Measurements from ENCODE around the gene ATP4B. TPM values are rescaled to one million over a fixed set of nuclear protein-coding genes. Genes with fewer than 3 reads are reported as not detected.

Gene ATP4B
- total RNA-seq, 4 donors from 2014 or later = not detected

DNA sequence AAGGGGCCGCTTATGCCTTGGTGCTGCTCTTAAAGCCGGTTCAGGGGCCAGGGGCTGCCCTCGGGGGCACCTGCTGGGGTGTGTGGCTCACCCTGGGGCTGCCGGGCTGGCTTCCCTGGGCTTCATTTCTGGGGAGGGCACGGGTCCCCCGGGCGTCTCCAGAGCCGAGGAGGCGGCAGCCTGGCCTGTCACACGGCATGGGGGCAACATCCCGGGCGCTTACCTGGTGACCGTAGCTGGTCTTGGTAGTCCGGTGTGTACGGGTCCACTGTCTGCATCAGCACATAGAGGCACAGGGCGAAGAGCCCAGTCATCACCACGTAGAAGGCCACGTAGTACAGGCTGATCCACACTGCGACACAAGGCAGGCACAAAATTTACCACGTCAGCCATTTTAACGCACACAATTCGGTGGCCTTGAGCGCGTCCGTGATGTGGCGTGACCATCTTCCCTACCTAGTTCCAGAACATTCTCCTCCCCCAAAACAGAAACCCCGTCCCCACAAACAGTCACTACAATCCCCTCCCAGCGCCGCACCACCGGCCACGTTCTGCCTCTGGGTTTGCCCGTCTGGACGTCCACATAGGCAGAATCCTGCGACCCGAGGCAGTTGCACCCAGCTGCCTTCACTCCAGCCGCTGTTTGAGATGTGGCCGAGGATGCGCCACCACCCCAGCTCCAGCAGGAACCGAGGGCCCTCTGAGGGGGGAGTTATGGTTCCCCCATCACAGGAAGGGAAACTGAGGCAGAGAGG is 3.2 kb downstream of the ATP4B start:
- Histone ChIP-seq H3K4me3 (no peak overlapping the region), H3K27me3 (no peaks in the 10 kb centered on the region), H3K9me3 (no peaks in the 10 kb centered on the region), H3K27ac (no peak overlapping the region), H3K4me1 (no peaks in the 10 kb centered on the region), H3K36me3 (no peaks in the 10 kb centered on the region)
- peak in 2 of 3 donors; percentile 35 to 37 for DNase-seq
- TF ChIP-seq, protein P1, sequence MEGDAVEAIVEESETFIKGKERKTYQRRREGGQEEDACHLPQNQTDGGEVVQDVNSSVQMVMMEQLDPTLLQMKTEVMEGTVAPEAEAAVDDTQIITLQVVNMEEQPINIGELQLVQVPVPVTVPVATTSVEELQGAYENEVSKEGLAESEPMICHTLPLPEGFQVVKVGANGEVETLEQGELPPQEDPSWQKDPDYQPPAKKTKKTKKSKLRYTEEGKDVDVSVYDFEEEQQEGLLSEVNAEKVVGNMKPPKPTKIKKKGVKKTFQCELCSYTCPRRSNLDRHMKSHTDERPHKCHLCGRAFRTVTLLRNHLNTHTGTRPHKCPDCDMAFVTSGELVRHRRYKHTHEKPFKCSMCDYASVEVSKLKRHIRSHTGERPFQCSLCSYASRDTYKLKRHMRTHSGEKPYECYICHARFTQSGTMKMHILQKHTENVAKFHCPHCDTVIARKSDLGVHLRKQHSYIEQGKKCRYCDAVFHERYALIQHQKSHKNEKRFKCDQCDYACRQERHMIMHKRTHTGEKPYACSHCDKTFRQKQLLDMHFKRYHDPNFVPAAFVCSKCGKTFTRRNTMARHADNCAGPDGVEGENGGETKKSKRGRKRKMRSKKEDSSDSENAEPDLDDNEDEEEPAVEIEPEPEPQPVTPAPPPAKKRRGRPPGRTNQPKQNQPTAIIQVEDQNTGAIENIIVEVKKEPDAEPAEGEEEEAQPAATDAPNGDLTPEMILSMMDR (IDR thresholded peaks at IDR 0.05) = no peak
- no peak for TF ChIP-seq POLR2A (IDR thresholded peaks at IDR 0.05)

DNA sequence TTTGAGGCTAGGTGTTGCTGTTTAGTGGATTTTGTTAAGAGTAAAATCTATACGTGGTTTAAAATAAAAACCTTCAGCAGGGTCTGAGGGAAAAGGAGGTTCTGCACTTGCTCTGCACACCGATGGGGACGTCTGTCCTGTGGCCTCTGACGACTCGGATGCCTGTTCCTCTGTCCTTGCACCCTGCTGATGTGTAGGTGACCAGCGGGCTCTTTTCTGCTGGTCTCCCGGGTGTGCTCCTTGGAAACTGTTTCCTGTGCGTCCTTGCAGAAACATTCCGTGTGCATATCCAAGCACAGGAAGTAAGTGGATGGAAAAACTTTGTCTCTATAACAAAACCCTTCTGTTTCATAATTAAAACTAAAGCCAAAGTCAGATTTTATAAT is 3.8 kb downstream of the ATP4B start:
- Histone ChIP-seq H3K27me3 (no peaks in the 10 kb centered on the region), H3K36me3 (no peaks in the 10 kb centered on the region), H3K27ac (no peak overlapping the region), H3K4me1 (no peaks in the 10 kb centered on the region), H3K4me3 (no peak overlapping the region), H3K9me3 (no peaks in the 10 kb centered on the region)
- TF ChIP-seq, protein P1 (IDR thresholded peaks at IDR 0.05) = no peak
- TF ChIP-seq POLR2A (IDR thresholded peaks at IDR 0.05) = no peak
- DNase-seq = peak in 2 of 3 donors; percentile 13 to 33

DNA sequence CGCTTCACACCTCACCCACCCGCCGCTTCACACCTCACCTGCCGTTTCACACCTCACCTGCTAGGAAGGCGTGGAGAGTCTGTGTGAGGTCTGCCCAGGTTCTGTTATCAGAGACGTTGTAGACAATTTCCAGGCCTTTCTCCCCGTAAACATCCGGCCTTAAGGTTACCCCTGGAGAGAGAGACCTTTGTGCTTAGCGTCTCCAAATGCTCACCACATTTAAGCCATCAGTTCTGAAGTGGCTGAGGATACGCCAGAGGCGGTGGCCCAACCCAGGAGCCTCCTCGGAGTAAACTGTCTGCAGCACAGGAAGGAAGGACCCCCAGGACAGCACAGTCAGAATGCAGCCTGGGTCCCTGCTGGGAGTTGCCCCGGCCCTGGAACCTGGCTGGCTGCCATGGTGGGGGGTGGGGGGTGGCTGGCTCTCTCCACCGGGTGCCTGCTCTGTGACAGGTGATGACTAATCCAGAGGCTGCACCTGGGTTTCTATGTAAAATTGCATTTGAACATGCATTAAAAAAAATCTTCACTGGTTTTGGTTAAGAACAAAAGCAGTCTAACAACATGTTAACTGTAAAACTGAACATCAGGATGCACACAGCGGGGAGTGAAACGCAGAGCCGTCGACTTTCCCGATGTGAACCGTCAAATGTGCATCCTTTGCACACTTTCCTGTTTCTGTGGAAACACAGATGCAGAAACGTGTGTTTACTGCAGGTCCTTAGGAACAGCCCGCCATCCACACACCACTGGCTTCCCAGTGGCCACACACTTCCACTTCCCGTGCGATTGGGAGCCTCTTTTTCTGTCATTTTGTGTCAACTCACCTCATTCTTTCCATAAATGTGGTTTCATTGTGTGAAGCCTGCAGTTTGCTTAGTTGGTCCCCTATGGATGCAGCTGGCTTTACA is 4.5 kb downstream of the ATP4B start:
- H3K27me3 ChIP-seq = no peaks in the 10 kb centered on the region
- no peaks in the 10 kb centered on the region for H3K9me3 ChIP-seq
- H3K36me3 ChIP-seq = no peaks in the 10 kb centered on the region
- TF ChIP-seq POLR2A (IDR thresholded peaks at IDR 0.05) = no peak
- H3K4me3 ChIP-seq = no peak overlapping the region
- H3K4me1 ChIP-seq = no peaks in the 10 kb centered on the region
- no peak overlapping the region for H3K27ac ChIP-seq
- peak in 2 of 3 donors; percentile 22 to 33 for DNase-seq

DNA sequence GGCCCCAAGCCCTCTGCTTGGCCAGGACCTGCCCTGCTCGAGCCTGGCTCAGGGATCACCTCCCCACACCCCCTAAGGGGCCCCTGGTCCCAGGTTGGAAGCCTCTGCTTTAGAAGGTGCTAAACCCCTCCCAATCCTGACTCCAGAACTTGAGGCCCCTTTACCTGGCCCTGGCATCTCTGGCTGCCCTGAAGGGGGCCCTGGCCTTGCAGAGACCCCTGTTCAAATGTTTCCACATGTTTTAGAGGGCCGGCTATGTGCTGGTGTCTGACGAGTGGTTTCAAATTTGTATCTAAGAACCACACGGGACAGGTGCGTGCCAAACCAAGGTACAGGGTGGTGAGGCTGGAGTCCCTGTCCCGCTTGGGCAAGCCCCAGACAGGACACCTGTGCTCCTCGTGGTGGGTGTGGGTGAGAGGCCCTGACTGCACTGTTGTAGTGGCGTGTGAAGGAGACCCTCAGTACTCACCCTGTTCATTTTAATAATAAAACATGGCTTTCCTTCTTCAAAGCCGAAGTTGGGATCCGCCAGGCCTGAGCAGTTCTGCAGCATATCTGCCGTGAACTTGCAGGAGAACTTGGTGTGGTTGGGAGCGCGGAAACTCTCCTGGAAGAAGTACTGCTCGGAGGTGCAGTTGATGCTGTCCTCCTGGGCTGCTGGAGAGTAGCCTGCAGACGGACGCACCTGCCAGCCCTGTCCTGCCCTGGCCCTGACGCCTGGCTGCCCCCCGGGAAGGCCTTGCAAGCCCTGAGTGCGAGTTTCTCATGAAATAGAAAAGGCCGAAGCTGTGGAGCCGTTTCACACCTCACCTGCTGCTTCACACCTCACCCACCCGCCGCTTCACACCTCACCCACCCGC is 5.4 kb downstream of the ATP4B start:
- Histone ChIP-seq H3K4me3 (no peak overlapping the region), H3K27ac (no peak overlapping the region), H3K36me3 (no peaks in the 10 kb centered on the region), H3K4me1 (peaks cover 0 to 6% (median 0%) of the 10 kb centered on the region in 4 donors), H3K9me3 (no peaks in the 10 kb centered on the region), H3K27me3 (no peaks in the 10 kb centered on the region)
- no peak for TF ChIP-seq POLR2A (IDR thresholded peaks at IDR 0.05)
- TF ChIP-seq, protein P1 (IDR thresholded peaks at IDR 0.05) = no peak
- DNase-seq = peak in 2 of 3 donors; percentile 21 to 34

DNA sequence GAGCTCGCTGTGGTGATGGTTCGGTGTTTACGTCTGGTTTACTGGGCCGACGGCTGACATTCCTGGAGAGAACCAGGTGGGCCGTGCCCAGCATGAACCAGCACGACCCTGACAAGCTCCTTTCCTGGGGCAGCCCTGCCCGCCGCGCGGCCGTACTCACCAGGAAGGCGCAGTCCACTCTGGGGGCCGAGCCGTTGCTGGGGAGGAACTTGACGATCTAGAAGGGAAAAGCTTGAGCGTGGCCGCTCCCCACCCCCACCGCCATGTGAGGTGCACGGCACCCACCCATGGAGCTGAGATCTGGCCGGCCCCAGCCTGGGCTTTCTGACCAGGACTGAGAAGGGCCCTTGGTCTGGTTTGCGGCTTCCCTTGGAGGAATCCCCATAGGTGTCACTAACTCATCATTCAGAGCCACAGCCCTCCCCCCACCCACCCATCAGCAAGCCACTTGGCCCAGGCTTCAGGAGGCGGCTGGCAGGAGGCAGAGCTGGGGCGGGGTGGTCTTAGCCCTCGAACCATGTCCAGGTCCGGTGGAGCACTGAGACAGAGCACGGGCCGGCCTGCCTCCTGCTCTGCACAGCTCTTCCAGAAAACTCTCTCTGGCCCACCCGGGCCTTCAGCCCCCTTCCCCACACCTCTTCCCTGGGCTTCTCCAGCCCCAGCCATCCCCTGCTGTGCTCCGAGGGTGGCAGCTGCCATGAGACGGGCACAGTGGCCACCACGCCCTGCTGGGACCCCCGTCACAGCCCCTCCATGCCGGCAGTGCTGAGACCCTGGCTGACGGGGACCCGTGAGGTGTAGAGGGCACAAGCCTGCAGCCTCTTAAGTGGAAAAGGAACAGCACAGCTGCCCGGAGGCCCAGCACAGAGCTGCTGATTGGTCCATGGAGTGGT is 6.2 kb downstream of the ATP4B start:
- Histone ChIP-seq H3K36me3 (no peaks in the 10 kb centered on the region), H3K27ac (no peak overlapping the region), H3K27me3 (no peaks in the 10 kb centered on the region), H3K9me3 (no peaks in the 10 kb centered on the region), H3K4me3 (no peak overlapping the region), H3K4me1 (peaks cover 0 to 12% (median 0%) of the 10 kb centered on the region in 4 donors)
- TF ChIP-seq, protein P1 (IDR thresholded peaks at IDR 0.05) = no peak
- TF ChIP-seq POLR2A (IDR thresholded peaks at IDR 0.05) = no peak
- DNase-seq = peak in 2 of 3 donors; percentile 42 to 45
